Activated naive CD8-positive, alpha-beta T cell (primary cell): ENCODE results near the gene TRAPPC10.

ENCODE experiments used
- H3K27ac Mint-ChIP-seq: one replicate; pipeline ENCODE4 v1.8.0; 2021; ENCODE audit warnings: mixed read lengths
- H3K27me3 Mint-ChIP-seq: one replicate; pipeline ENCODE4 v1.8.0; 2021; ENCODE audit warnings: mixed read lengths
- H3K36me3 Mint-ChIP-seq: one replicate; pipeline ENCODE4 v1.8.0; 2021; ENCODE audit warnings: mixed read lengths
- H3K4me1 Mint-ChIP-seq: one replicate; pipeline ENCODE4 v1.8.0; 2021; ENCODE audit warnings: low read depth, mixed read lengths
- H3K4me3 Mint-ChIP-seq: one replicate; pipeline ENCODE4 v1.8.0; 2021; ENCODE audit warnings: mild to moderate bottlenecking, mixed read lengths
- H3K9me3 Mint-ChIP-seq: one replicate; pipeline ENCODE4 v1.8.0; 2021; ENCODE audit warnings: low read depth, mixed read lengths

Gene TRAPPC10

GRCh38 chr21:44011579-44012473, at the start of gene TRAPPC10:
Gene TRAPPC10 (plus strand): TSS chr21:44012309. CDS start chr21:44012494, 185 bp downstream.
- Mint-ChIP-seq H3K27me3 (no peaks in the 10 kb centered on the region), H3K4me1 (peaks cover 41% of the 10 kb centered on the region), H3K36me3 (peaks cover 2% of the 10 kb centered on the region), H3K9me3 (no peaks in the 10 kb centered on the region), H3K27ac (peak within 1 kb of the TSS; percentile 97), H3K4me3 (peak within 1 kb of the TSS; percentile 93)

GRCh38 chr21:43965911-43966585, 46.1 kb upstream of the TRAPPC10 start:
- H3K27ac Mint-ChIP-seq: no peak overlapping the region
- no peak overlapping the region for H3K4me3 Mint-ChIP-seq
- peaks cover 7% of the 10 kb centered on the region for H3K36me3 Mint-ChIP-seq
- no peaks in the 10 kb centered on the region for H3K9me3 Mint-ChIP-seq
- peaks cover 4% of the 10 kb centered on the region for H3K4me1 Mint-ChIP-seq
- no peaks in the 10 kb centered on the region for H3K27me3 Mint-ChIP-seq

- Mint-ChIP-seq H3K4me1 (peaks cover 1% of the 10 kb centered on the region), H3K4me3 (no peak overlapping the region), H3K27me3 (no peaks in the 10 kb centered on the region), H3K9me3 (no peaks in the 10 kb centered on the region), H3K36me3 (peaks cover 3% of the 10 kb centered on the region), H3K27ac (no peak overlapping the region)
Measured at GRCh38 chr21:43966946-43967512, 45.1 kb upstream of the TRAPPC10 start.

- Mint-ChIP-seq H3K27me3 (no peaks in the 10 kb centered on the region), H3K9me3 (no peaks in the 10 kb centered on the region), H3K4me3 (no peak overlapping the region), H3K27ac (no peak overlapping the region), H3K4me1 (peaks cover 1% of the 10 kb centered on the region), H3K36me3 (peaks cover under 1% of the 10 kb centered on the region)
Measured at GRCh38 chr21:43967981-43968380, 44.1 kb upstream of the TRAPPC10 start.

- Mint-ChIP-seq H3K4me3 (no peak overlapping the region), H3K27ac (no peak overlapping the region), H3K36me3 (no peaks in the 10 kb centered on the region), H3K27me3 (no peaks in the 10 kb centered on the region), H3K9me3 (no peaks in the 10 kb centered on the region), H3K4me1 (peaks cover 1% of the 10 kb centered on the region)
Measured at GRCh38 chr21:43968410-43969114, 43.5 kb upstream of the TRAPPC10 start.

GRCh38 chr21:43969115-43969444, 43.0 kb upstream of the TRAPPC10 start:
- H3K27me3 Mint-ChIP-seq: no peaks in the 10 kb centered on the region
- H3K36me3 Mint-ChIP-seq: no peaks in the 10 kb centered on the region
- no peak overlapping the region for H3K4me3 Mint-ChIP-seq
- no peaks in the 10 kb centered on the region for H3K9me3 Mint-ChIP-seq
- H3K4me1 Mint-ChIP-seq: no peaks in the 10 kb centered on the region
- no peak overlapping the region for H3K27ac Mint-ChIP-seq

- Mint-ChIP-seq H3K4me1 (peaks cover 6% of the 10 kb centered on the region), H3K27me3 (no peaks in the 10 kb centered on the region), H3K9me3 (no peaks in the 10 kb centered on the region), H3K27ac (no peak overlapping the region), H3K36me3 (no peaks in the 10 kb centered on the region), H3K4me3 (no peak overlapping the region)
Measured at GRCh38 chr21:43970551-43970950, 41.6 kb upstream of the TRAPPC10 start.

GRCh38 chr21:43971201-43971991, 40.7 kb upstream of the TRAPPC10 start:
- H3K4me1 Mint-ChIP-seq: peaks cover 6% of the 10 kb centered on the region
- no peaks in the 10 kb centered on the region for H3K27me3 Mint-ChIP-seq
- no peaks in the 10 kb centered on the region for H3K36me3 Mint-ChIP-seq
- H3K9me3 Mint-ChIP-seq: no peaks in the 10 kb centered on the region
- peak overlapping the region; percentile 72 for H3K27ac Mint-ChIP-seq
- H3K4me3 Mint-ChIP-seq: no peak overlapping the region

GRCh38 chr21:43971992-43972255, 40.2 kb upstream of the TRAPPC10 start:
- peaks cover 6% of the 10 kb centered on the region for H3K4me1 Mint-ChIP-seq
- no peak overlapping the region for H3K4me3 Mint-ChIP-seq
- H3K27me3 Mint-ChIP-seq: no peaks in the 10 kb centered on the region
- H3K27ac Mint-ChIP-seq: peak overlapping the region; percentile 72
- no peaks in the 10 kb centered on the region for H3K36me3 Mint-ChIP-seq
- no peaks in the 10 kb centered on the region for H3K9me3 Mint-ChIP-seq

GRCh38 chr21:43972850-43973633, 39.1 kb upstream of the TRAPPC10 start:
- Mint-ChIP-seq H3K9me3 (no peaks in the 10 kb centered on the region), H3K4me3 (no peak overlapping the region), H3K36me3 (no peaks in the 10 kb centered on the region), H3K4me1 (peaks cover 6% of the 10 kb centered on the region), H3K27ac (no peak overlapping the region), H3K27me3 (no peaks in the 10 kb centered on the region)

GRCh38 chr21:43973634-43973955, 38.5 kb upstream of the TRAPPC10 start:
- Mint-ChIP-seq H3K36me3 (no peaks in the 10 kb centered on the region), H3K27ac (no peak overlapping the region), H3K4me3 (no peak overlapping the region), H3K4me1 (peaks cover 6% of the 10 kb centered on the region), H3K9me3 (no peaks in the 10 kb centered on the region), H3K27me3 (no peaks in the 10 kb centered on the region)

- peaks cover 6% of the 10 kb centered on the region for H3K4me1 Mint-ChIP-seq
- no peak overlapping the region for H3K4me3 Mint-ChIP-seq
- no peak overlapping the region for H3K27ac Mint-ChIP-seq
- no peaks in the 10 kb centered on the region for H3K27me3 Mint-ChIP-seq
- H3K36me3 Mint-ChIP-seq: no peaks in the 10 kb centered on the region
- H3K9me3 Mint-ChIP-seq: no peaks in the 10 kb centered on the region
Measured at GRCh38 chr21:43974791-43975468, 37.2 kb upstream of the TRAPPC10 start.

- Mint-ChIP-seq H3K4me3 (no peak overlapping the region), H3K4me1 (peaks cover 6% of the 10 kb centered on the region), H3K27me3 (no peaks in the 10 kb centered on the region), H3K9me3 (no peaks in the 10 kb centered on the region), H3K36me3 (no peaks in the 10 kb centered on the region), H3K27ac (no peak overlapping the region)
Measured at GRCh38 chr21:43975469-43976098, 36.5 kb upstream of the TRAPPC10 start.
